Activated CD8-positive, alpha-beta memory T cell treated with anti-CD3 and anti-CD28 coated beads for 24 hours (primary cell): ENCODE measurements around the gene ZNF609.
"Not testable (repeated sequence)": the region's sequence is repeated elsewhere in the genome, so short reads cannot be mapped to it uniquely, and the experiment has no call there.

Experiments
- DNase-seq: peaks from one replicate; pipeline ENCODE4 v3.0.0-alpha.2; 2020

Gene ZNF609

DNA sequence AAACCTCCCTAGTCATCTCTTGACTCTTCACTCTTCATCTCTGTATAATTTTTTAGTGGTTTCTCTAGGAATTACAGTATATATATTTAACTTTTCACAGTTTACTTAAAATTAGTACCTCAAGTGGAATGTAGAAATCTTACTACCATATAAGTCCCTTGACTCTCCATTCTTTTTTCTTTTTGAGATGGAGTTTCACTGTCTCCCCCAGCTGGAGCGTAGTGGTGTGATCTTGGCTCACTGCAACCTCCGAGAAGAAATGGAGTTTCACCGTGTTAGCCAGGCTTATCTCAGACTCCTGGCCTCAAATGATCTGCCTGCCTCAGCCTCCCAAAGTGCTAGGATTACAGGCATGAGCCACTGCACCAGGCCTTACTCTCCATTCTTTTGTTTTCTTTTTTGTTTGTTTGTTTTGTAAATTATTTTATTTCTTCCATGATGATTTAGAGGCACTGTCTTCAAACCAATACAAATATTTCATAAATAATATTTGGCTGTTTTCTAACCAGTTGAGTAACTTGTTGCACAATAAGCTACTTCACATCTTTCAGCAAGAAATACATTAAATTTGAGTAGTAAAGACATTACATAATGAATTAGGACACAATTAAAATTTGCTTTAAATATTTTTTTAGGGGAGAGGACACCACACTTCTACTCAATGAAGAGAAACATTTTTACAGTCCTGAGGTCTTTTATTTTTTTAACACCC, 170.2 kb downstream of the ZNF609 start:
- no peak for DNase-seq

DNA sequence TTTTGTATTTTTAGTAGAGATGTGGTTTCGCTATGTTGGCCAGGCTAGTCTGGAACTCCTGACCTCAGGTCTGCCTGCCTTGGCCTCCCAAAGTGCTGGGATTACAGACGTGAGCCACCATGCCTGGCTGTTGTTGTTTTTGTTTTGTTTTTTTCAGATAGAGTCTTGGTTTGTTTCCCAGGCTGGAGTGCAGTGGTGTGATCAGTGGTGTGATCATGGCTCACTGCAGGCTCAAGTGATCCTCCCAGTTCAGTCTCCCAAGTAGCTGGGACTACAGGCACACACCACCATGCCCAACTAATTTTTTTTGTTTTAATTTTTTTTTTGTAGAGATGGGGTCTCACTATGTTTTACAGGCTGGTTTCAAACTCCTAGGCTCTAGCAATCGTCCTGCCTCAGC, 172.3 kb downstream of the ZNF609 start:
- not testable (repeated sequence) for DNase-seq

DNA sequence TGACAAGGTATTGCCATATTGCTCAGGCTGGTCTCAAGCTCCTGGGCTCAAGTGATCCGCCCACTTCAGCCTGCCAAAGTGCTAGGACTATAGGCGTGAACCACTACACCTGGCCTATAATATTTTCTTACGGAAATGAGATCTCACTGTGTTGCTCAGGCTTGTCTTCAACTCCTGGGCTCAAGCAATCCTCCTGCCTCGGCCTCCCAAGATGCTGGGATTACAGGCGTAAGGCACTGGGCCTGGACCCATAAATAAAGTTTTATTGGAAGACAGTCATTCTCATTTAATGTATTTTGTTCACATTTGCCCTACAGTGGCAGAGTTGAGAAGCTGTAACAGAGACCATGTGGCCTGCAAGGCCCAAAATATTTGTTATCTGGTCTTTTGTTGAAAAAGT, 173.0 kb downstream of the ZNF609 start:
- no peak for DNase-seq

DNA sequence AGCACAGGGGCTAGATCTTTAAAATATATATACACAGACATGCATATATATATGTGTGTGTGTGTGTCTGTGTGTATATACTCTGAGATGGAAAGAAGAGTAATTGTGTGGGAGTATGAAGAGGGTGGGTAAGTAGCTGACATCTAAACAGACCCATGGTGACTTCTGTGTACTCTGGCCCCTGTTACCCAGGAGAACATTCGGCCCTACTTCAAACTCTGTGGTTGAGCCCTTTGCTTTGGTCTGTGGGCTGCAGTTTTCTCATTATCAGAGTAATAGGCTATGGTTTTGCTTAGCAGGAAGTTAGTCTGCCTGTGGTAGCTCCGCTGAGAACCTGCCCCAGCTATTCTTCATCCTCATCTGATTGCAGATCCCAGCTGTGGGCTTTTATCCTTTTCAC, 173.6 kb downstream of the ZNF609 start:
- peak; percentile 67 for DNase-seq

DNA sequence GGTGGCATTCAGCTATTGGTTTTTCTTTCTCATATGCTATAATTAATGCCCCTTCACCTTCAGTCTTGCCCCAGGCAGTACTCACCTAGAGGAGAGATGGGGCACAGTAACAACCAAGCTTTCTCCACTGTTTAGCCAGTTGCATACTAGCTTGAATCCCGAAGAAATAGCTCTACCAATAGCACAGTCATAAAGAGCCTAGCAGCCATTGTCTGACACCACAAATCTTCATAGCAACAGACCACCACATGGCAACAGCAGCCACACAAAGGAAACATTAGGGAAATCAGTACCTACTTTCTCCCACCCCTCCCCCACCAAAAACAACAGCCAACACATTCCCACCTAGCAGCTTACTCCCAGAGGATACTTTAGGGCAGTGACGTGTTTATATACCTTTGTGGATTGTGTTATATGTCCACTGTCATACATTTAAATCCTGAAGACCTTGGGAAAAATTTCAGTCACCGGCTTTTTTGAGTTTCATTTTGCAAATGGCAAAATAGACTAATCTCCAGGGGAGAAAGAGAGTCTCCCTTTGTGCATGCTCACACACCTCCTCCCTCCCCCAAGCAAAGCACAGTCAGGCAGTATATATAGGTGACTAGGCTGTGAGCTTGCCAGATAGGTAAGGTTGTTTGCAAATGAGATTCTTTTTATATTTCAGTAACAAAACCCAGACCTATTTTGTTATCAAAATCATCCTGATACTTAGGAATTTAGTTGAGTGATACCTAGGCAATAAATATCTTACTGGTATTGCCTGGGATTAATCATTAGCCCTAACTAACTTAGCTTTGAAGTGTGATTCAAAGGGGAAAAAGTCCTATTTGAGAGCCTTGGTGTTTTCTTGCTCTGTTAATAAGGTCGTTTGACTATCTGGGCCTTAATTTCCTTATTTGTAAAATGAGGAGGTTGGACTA, 174.5 kb downstream of the ZNF609 start:
- no peak for DNase-seq

DNA sequence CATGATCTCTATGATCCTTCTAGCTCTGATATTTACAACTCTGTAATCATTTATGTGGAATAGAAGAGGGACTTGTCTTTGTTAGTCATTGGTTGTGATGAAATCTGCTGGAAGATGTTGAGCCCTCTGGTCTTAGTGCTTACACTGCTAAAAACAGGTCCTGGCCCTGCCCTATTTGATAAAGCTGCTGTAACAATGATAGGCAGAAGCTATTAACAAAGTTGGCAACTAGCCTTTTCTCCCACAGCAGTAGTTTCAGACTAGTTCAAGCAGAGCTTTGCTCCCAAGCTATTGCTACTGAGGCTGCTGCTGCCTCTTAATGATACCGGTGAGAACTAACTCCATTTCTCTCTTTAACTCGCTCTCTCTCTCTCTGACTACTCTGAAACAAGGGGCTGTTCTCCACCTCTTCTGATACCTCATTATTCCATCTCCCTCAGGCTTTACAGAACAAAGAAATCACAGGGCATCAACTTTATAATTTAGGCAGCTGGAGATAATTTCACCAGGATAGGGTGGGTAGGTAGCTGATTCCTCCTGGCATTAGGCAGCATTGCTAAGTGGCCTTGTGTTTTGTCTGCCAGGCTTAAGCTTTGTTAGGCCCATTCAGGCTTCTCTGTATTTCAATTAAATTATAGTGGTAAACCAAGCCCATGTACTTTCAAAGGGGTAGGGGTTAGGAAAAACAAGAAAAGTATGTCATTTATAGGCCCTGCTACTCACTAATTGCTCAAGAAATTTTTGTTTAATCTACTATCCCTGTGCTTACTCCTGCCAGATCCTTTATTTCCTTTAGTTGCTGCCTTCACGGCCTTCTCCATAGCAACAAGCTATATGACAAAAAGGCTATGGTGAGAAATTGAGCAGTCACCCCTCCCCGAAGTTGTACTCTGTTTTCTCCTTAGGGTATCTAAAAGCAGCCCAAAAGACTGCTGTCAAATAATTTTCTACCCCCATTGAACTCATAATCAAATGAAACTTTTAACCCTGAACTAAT, 175.4 kb downstream of the ZNF609 start:
- DNase-seq: no peak

DNA sequence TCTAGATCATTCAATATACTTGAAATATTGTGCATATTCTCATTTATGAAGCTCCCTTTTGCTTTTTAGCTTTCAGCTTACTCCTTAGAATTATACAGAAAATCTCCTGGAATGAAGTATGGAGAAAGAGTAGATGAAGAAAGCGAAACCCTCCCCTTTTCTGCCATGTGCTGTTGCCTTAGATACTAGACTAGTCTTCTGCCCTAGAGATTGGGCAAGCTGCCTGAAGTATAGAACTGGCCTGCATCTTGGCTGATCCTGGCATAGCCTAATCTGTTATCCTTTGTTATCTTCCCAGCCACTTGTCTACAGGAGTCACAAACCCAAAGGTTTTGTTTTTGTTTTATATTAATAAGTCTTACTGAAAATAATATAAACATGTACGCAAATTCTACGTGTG, 176.2 kb downstream of the ZNF609 start:
- no peak for DNase-seq

DNA sequence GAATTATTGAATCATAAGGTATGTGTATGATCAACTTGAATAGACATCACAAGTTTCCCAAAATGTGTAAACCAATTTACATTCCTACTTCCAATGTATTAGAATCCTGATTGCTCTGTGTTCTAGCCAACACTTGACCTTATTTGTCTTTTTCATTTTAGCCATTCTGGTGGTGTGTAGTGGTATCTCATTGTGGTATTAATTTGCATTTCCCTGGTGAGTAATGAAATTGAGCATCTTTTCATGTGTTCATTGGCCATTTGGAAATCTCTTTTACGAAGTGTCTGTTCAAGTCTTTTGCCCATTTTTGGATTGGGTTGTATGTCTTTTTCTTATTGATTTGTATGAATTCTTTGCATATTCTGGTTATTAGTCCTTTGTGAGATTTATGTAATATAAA, 177.0 kb downstream of the ZNF609 start:
- DNase-seq: no peak

DNA sequence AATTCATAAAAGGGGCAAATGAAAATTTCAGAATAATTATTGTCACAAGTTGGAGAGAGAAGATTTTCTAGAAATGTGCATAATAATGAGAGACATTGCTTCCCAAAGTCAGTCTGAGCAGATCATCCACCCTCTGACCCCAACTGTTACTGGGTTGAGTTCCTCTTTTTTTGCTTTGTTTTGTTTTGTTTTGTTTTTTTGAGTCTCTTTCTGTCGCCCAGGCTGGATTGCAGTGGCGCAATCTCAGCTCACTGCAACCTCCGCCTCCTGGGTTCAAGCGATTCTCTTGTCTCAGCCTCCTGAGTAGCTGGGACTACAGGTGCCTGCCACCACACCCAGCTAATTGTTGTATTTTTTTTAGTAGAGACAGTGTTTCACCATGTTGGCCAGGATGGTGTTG, 179.4 kb downstream of the ZNF609 start:
- not testable (repeated sequence) for DNase-seq

DNA sequence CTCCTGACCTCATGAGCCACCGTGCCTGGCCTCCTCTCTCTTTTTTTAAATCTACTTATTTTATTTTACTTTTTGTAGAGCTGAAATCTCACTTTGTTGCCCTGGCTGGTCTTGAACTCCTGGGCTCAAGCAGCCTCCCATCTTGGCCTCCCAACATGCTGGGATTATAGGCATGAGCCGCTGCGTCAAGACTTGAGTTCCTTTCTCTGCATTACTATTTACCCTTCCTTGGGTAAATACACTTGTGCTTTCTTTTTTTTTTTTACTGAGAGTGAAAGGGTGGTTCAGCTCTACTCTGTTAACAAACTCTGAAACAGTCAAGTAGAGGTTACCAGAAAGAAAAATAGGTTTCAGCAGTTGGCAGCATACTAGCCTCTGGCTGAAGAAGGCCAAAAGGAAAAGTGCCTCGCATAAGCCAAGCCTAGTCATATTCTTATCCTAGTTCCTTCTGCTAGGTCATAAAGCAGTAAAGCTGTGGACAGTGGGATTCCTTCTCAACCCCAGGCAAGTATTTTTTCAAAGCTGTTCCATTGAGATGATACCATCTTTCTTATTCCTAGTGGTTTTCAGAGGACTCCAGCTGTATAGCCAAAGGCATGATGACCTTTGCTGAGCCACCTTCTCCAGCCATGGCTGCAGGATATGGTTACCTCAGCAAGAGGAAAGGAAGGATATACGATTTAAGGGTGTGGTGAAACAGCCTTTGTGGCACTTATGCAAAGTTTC, 179.9 kb downstream of the ZNF609 start:
- DNase-seq: no peak

DNA sequence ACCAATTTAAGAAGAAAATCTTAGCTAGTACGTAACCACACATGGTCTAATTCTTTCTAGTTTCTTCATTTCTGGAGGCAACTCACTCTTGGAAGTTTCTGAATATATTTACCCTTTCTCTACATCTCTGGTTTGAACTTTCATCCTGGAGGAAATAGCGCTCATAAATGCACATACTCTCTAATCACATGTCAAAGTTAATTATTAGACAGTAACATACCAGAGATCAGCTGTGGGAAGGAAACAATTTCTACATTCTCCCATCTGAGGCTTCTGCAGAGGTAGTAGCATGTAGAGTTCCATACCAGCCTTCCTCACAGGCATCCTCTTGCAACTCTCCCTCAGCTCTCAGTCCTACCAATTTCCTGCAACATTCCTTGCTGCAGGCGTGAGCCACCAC, 182.5 kb downstream of the ZNF609 start:
- DNase-seq: no peak

DNA sequence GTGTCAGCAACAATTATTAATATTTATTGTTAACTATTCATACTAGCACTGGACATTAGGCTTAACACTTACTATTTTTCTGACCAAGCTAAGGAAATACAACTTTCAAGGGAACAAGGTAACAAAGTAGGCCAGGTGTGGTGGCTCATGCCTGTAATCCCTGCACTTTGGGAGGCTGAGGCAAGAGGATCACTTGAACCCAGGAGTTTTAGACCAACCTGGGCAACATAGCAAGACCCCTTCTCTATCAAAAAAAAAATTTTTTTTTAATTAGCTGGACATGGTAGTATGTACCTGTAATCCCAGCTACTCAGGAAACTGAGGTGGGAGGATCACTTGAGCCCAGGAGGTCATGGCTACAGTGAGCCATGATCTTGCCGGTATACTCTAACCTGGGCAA, 183.3 kb downstream of the ZNF609 start:
- DNase-seq: no peak

DNA sequence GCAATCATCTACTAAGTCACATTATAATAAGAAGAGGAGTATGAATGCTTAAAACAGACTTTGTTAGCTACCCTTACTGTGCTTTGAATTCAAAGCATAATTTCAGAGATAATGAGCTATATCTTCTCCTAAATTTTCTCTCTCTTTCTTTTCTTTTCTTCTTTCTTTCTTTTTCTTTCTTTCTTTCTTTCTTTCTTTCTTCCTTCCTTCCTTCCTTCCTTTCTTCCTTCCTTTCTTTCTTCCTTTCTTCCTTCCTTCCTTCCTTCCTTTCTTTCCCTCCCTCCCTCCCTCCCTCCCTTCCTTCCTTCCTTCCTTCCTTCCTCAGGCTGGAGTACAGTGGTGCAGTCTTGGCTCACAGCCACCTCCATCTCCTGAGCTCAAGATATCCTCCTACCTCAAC, 184.4 kb downstream of the ZNF609 start:
- DNase-seq: not testable (repeated sequence)

DNA sequence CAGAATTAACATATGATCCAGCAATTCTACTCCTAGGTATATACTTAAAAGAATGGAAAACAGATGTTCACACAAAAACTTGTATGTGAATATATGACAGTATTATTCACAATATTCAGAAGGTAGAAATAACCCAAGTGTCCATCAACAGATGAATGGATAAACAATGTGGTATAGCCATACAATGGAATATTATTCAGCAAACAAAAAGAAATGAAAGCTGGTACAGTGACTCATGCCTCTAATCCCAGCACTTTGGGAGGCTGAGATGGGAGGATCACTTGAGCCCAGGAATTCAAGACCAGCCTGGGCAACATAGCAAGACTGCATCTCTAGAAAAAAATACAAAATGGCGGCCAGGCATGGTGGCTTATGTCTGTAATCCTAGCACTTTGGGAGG, 185.6 kb downstream of the ZNF609 start:
- DNase-seq: no peak

DNA sequence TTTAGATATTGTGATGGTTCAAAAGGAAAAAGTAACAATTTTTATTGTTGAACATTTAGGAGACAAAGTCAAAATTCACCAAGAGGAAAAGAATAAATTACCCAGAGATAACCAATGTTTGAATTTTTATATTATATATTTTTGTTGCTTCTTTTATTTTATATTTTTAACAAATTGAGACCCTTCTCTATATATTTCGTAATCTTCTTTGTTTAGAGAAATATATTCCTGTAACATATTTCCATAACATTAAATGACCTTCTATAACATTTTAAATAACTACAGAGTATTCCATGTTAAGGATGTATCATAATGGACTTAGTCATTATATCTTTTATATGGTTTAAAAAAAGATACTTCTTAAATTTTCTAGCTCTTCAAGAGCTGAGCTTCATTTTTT, 187.0 kb downstream of the ZNF609 start:
- no peak for DNase-seq

DNA sequence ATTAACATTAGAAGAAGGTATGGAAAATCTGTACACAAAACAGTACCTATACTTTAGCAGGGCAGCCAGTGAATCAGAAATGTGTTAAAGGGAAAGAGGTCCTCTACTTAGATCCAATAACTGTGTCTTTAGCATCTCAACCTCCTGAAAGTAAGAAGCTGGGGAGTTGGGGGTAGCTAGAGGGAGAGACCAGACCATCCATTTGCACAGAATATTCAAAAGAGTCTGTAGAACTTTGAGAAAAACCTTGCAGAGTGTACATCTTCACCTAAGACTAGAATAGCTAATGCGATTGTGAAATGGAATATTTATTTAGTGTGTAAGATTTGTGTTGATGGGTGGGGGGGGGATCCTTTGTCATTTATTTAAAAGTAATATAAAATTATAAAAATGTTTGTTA, 190.2 kb downstream of the ZNF609 start:
- DNase-seq: no peak

DNA sequence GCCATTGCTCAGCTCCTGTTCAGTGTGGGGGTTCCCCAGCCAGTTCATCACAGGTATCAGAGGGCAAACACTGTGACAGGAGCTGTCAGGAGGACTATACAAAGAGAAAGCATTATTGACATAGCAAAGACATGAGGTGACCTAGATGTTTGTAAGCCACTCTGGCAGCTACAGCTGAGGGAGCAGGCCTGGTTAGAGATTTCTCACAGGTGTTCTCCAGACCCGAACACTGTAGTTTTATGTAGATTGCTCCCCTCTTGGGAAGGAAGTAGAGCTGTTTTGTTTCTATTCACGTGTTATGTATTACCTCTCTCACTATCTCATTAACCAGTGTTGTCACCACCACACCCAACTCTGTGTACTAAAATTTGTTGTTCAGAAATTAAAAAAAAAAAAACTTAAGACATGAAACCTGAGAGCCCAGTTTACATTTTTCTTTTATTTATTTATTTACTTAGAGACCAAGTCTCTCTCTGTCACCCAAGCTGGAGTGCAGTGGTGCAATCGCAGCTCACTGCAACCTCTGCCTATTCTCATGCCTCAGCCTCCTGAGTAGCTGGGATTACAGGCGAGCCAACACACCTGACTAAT, 191.3 kb downstream of the ZNF609 start:
- peak; percentile 64 for DNase-seq

DNA sequence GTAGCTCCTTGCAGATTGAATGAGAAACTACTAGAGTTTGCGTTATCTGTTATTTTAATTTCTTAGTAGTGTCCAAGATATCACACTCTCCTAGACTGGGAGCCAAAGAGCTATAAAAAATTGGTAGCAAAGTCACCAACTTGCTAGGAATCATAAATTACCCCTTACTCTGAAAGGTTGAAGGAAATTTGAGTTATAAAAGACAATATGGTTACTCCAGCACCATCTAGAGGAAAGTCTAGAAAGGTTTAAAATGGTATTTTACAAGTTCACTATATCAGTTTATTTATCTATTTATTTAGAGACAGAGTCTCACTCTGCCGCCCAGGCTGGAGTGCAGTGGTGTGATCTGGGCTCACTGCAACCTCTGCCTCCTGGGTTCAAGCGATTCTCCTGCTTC, 193.4 kb downstream of the ZNF609 start:
- DNase-seq: no peak

DNA sequence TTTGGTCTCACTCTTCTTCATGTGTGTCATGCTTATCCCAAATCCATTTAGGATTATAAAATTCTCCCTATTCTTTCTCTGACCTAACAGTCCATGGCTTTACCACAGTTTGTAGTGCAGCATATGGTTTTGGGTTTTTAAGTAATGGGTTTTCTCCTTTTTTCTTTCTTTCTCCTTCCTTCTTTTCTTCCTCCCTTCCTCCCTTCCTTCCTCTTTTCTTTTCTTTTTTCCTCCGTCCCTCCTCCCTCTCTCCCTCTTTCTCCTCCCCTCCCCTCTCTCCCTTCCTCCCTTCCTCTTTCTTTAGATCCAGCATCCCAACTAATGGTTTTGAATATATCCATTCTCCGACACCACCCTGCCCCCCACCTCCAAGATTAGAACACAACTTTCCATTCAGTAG, 196.1 kb downstream of the ZNF609 start:
- no peak for DNase-seq

DNA sequence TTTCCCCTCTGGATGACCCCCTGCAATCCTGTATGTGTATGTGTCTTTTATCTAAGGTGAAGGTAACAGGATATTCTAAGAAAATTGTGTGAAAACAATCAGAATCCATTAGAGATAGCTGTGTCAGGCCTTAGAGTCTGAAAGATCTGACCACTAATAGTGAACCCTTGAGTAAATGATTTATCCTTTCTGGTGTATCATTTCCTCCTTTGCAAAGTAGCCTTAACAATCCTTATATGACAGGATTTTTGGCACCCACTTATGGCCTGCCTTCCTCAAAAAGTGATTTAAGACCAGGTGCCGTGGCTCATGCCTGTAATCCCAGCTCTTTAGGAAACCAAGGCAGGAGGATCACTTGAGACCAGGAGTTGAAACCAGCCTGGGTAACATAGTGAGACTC, 204.8 kb downstream of the ZNF609 start:
- no peak for DNase-seq

DNA sequence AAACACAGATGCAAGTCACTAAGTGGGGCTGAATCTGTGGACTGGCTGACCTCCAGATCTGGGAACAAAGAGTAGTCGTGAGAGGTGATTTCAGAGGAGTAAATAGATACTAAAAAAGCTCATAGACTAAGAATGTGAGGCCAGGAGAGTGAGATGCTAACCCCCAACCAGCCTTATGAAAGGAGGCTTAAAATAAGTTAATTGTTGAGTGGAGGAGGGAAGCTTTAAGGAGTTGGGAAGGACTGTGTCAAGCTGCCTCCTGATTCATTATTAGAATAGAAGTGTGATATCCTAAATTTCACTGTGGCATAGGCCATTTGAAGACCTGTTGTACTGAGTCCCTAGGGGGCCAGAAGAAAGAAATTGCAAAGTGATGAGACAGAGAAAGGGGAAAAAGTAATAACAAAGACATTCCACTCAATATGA, 207.4 kb downstream of the ZNF609 start:
- DNase-seq: no peak

DNA sequence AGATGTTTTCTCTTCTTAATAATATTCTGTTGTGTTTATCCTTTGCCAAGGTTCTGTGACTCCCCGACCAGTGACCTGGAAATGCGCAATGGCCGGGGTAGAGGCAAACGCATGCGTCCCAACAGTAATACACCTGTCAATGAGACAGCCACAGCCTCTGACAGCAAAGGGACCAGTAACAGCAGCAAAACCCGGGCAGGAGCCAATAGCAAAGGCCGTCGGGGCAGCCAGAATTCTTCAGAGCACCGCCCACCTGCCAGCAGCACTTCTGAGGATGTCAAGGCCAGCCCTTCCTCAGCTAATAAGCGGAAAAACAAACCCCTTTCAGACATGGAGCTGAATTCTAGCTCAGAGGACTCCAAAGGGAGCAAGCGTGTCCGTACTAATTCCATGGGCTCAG, 213.5 kb downstream of the ZNF609 start:
- DNase-seq: no peak
